ENCODE measurements around the gene IMMP2L. TPM values are rescaled to one million over a fixed set of nuclear protein-coding genes. Genes with fewer than 3 reads are reported as not detected.

The IMMP2L gene
- total RNA-seq, 2 experiments from 2014 or later = 8.9 to 18.7 TPM

DNA sequence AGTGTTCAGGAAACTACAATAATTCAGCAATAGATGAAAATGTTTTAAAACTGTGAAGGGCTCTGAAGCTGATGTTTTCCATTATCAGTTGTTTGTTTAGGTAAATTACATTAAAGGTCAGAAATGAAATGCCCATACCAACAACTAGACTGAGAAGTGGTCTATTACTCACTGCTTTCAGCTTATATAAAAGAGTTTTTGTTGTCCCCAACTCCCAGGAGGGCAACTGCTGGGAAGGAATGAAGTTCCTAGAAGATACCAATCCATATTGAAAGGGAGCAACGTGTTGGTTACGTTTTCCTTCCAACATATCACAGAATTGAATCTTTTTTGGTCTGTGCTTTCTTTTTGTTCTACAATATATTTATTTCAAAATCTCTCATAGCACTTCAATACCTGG lies 802.0 kb downstream of the IMMP2L start:
- intact Hi-C loops (cut with DNase I, micrococcal nuclease) = no loop called here
- Histone ChIP-seq H3K4me1 (ENCODE audit: insufficient read depth, low read length) (no peaks in the 10 kb centered on the region), H3K36me3 (ENCODE audit: insufficient read depth, low read length) (no peaks in the 10 kb centered on the region), H3K27me3 (ENCODE audit: control insufficient read depth in 1 of 2, insufficient read depth in 2 of 2, low read length in 2 of 2) (no peaks in the 10 kb centered on the region), H3K4me3 (ENCODE audit: low read length) (no peak overlapping the region), H3K9me3 (ENCODE audit: control insufficient read depth in 1 of 2, insufficient read depth in 1 of 2, low read length in 2 of 2) (no peaks in the 10 kb centered on the region), H3K27ac (ENCODE audit: low read depth in 1 of 2, low read length in 2 of 2) (no peak overlapping the region)
- no peaks in the 10 kb centered on the region for H3K9me3 Mint-ChIP-seq
- CTCF ChIA-PET = no interaction called here
- H3K27me3 Mint-ChIP-seq = no peaks in the 10 kb centered on the region
- H3K4me3 Mint-ChIP-seq = no peak overlapping the region
- DNase-seq (no peak), ATAC-seq (ENCODE audit: poor library complexity) (no peak)
- POLR2A ChIA-PET = interaction anchor here (1.2 kb wide), 1 partner anchor 323 kb away, joined by 3 read pairs; no protein-coding TSS in a partner anchor
- H3K36me3 Mint-ChIP-seq (ENCODE audit: low read depth) = no peaks in the 10 kb centered on the region
- H3K4me1 Mint-ChIP-seq (ENCODE audit: low read depth) = no peaks in the 10 kb centered on the region
- no peak overlapping the region for H3K27ac Mint-ChIP-seq
- TF ChIP-seq, protein P1, sequence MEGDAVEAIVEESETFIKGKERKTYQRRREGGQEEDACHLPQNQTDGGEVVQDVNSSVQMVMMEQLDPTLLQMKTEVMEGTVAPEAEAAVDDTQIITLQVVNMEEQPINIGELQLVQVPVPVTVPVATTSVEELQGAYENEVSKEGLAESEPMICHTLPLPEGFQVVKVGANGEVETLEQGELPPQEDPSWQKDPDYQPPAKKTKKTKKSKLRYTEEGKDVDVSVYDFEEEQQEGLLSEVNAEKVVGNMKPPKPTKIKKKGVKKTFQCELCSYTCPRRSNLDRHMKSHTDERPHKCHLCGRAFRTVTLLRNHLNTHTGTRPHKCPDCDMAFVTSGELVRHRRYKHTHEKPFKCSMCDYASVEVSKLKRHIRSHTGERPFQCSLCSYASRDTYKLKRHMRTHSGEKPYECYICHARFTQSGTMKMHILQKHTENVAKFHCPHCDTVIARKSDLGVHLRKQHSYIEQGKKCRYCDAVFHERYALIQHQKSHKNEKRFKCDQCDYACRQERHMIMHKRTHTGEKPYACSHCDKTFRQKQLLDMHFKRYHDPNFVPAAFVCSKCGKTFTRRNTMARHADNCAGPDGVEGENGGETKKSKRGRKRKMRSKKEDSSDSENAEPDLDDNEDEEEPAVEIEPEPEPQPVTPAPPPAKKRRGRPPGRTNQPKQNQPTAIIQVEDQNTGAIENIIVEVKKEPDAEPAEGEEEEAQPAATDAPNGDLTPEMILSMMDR (IDR thresholded peaks at IDR 0.05) = no peak

DNA sequence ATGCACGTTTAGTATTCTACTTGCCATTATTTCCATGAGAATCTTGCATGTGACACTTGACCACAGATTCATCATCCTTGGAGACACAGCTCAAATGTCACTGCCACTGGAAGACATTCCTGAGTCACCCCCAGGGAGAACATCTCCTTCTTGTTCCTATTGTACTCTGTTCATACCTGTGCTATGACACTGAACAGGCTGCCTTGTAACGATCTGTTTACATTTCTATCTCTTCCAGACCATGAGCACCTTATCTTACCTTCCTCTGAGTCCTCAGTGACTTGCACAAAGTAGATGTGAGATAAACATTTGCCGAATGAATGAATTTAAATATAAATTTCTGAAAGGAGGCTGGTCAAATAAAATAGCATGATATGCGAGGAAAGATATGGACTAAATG lies 803.2 kb downstream of the IMMP2L start:
- Histone ChIP-seq H3K9me3 (ENCODE audit: control insufficient read depth in 1 of 2, insufficient read depth in 1 of 2, low read length in 2 of 2) (no peaks in the 10 kb centered on the region), H3K4me3 (ENCODE audit: low read length) (no peak overlapping the region), H3K4me1 (ENCODE audit: insufficient read depth, low read length) (no peaks in the 10 kb centered on the region), H3K36me3 (ENCODE audit: insufficient read depth, low read length) (no peaks in the 10 kb centered on the region), H3K27ac (ENCODE audit: low read depth in 1 of 2, low read length in 2 of 2) (no peak overlapping the region), H3K27me3 (ENCODE audit: control insufficient read depth in 1 of 2, insufficient read depth in 2 of 2, low read length in 2 of 2) (no peaks in the 10 kb centered on the region)
- H3K36me3 Mint-ChIP-seq (ENCODE audit: low read depth) = no peaks in the 10 kb centered on the region
- H3K27ac Mint-ChIP-seq = no peak overlapping the region
- DNase-seq (no peak), ATAC-seq (ENCODE audit: poor library complexity) (no peak)
- H3K27me3 Mint-ChIP-seq = no peaks in the 10 kb centered on the region
- POLR2A ChIA-PET = interaction anchor here (1.2 kb wide), 1 partner anchor 324 kb away, joined by 3 read pairs; no protein-coding TSS in a partner anchor
- H3K4me1 Mint-ChIP-seq (ENCODE audit: low read depth) = no peaks in the 10 kb centered on the region
- H3K9me3 Mint-ChIP-seq = no peaks in the 10 kb centered on the region
- intact Hi-C loops (cut with DNase I, micrococcal nuclease) = no loop called here
- TF ChIP-seq, protein P1 (IDR thresholded peaks at IDR 0.05) = no peak
- no peak overlapping the region for H3K4me3 Mint-ChIP-seq
- CTCF ChIA-PET = no interaction called here

- Mint-ChIP-seq H3K4me1 (ENCODE audit: low read depth) (no peaks in the 10 kb centered on the region), H3K27ac (no peak overlapping the region), H3K9me3 (no peaks in the 10 kb centered on the region), H3K36me3 (ENCODE audit: low read depth) (no peaks in the 10 kb centered on the region), H3K4me3 (no peak overlapping the region), H3K27me3 (no peaks in the 10 kb centered on the region)
- Histone ChIP-seq H3K4me1 (ENCODE audit: insufficient read depth, low read length) (no peaks in the 10 kb centered on the region), H3K36me3 (ENCODE audit: insufficient read depth, low read length) (no peaks in the 10 kb centered on the region), H3K27ac (ENCODE audit: low read depth in 1 of 2, low read length in 2 of 2) (no peak overlapping the region), H3K4me3 (ENCODE audit: low read length) (no peak overlapping the region), H3K9me3 (ENCODE audit: control insufficient read depth in 1 of 2, insufficient read depth in 1 of 2, low read length in 2 of 2) (no peaks in the 10 kb centered on the region), H3K27me3 (ENCODE audit: control insufficient read depth in 1 of 2, insufficient read depth in 2 of 2, low read length in 2 of 2) (no peaks in the 10 kb centered on the region)
- TF ChIP-seq, protein P1 (IDR thresholded peaks at IDR 0.05) = no peak
- DNase-seq = no peak
- ChIA-PET POLR2A (no interaction called here), CTCF (no interaction called here)
- ATAC-seq (ENCODE audit: poor library complexity) = no peak
- intact Hi-C loops (cut with DNase I, micrococcal nuclease) = no loop called here
Observed at GRCh38 chr7:110754649-110755048, 807.6 kb downstream of the IMMP2L start.
